ENCODE measurements around the gene TTC7B. TPM values are rescaled to one million over a fixed set of nuclear protein-coding genes. Genes with fewer than 3 reads are reported as not detected.

TTC7B gene
- total RNA-seq, 2 donors from 2014 or later, result 5.2 to 10.2 TPM

- H3K27me3 Mint-ChIP-seq, result peaks cover 3% of the 10 kb centered on the region
- H3K36me3 Mint-ChIP-seq (ENCODE audit: low read depth), result no peaks in the 10 kb centered on the region
- peaks cover under 1% of the 10 kb centered on the region for H3K9me3 Mint-ChIP-seq
- H3K4me1 Mint-ChIP-seq, result peaks cover 6% of the 10 kb centered on the region
- no peak overlapping the region for H3K4me3 Mint-ChIP-seq
- ATAC-seq (replicated peaks), result no peak
- no peak overlapping the region for H3K27ac Mint-ChIP-seq
These were observed 2.5 kb upstream of the TTC7B start for GRCh38 chr14:90818715-90819114.

DNA sequence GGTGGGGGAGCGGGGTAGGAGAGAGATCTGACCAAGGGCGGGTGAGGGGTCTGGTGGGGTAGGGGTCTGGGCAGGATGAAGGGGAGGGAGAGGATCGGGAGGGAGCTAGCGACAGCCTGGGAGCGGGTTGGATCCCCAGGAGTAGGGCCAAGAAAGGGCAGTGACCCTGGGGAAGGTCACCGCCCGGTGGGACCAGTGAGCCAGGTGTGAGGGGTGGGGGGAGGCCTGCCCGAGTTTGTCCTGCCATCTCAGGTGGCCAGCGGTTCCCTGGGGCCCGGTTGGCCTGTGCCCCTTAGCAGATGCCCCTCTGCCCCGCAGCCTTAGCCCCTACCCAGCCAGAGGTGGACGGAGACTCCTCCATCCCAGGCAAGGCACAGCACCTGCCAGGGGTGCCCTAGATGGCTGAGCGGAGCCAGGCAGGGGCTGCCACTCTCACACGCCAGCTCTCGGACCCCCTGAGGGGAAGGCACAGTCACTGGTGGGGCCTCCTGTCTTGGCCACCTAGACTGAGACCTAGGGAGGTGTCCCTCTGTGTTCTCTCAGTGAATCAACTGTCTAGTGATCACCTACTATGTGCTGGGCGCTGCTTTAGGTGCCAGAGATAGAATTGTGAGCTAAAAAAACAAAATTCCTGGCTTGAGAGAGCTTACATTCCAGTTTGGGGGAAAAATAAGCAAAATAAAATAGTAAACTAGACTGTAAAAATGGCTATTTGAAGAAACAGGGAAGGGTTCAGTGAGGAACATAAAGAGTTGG lies 629 bp upstream of the TTC7B start:
- Mint-ChIP-seq H3K36me3 (ENCODE audit: low read depth) (no peaks in the 10 kb centered on the region), H3K4me1 (peaks cover 6% of the 10 kb centered on the region), H3K9me3 (no peaks in the 10 kb centered on the region), H3K27ac (no peak overlapping the region), H3K27me3 (peaks cover 3% of the 10 kb centered on the region), H3K4me3 (peak overlapping the region; percentile 58)
- ATAC-seq (replicated peaks), result no peak

DNA sequence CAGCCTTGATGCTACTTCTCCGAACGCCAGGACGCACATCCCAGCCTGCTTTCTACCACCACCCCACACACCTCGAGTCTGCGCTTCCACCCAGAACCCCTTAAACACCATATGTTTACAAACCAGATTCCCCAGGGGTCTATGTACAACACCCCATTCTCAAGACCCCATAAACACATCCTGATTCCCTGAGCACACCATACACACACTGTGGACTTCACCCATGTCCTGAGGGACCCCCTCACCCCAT lies 733 bp downstream of the TTC7B start:
- Mint-ChIP-seq H3K4me3 (peak overlapping the region; percentile 54), H3K27ac (no peak overlapping the region), H3K4me1 (peaks cover 1% of the 10 kb centered on the region), H3K27me3 (peaks cover 3% of the 10 kb centered on the region), H3K9me3 (no peaks in the 10 kb centered on the region), H3K36me3 (ENCODE audit: low read depth) (no peaks in the 10 kb centered on the region)
- ATAC-seq (replicated peaks), result no peak

- H3K9me3 Mint-ChIP-seq, result no peaks in the 10 kb centered on the region
- no peaks in the 10 kb centered on the region for H3K4me1 Mint-ChIP-seq
- H3K27me3 Mint-ChIP-seq, result peaks cover 3% of the 10 kb centered on the region
- ATAC-seq (replicated peaks), result no peak
- H3K27ac Mint-ChIP-seq, result no peak overlapping the region
- H3K4me3 Mint-ChIP-seq, result peak overlapping the region; percentile 54
- no peaks in the 10 kb centered on the region for H3K36me3 Mint-ChIP-seq (ENCODE audit: low read depth)
These were observed 1.2 kb downstream of the TTC7B start for GRCh38 chr14:90814806-90815571.

GRCh38 chr14:90813442-90813841 lies 2.8 kb downstream of the TTC7B start:
- no peak for ATAC-seq (replicated peaks)
- no peak overlapping the region for H3K27ac Mint-ChIP-seq
- H3K9me3 Mint-ChIP-seq, result no peaks in the 10 kb centered on the region
- H3K4me3 Mint-ChIP-seq, result no peak overlapping the region
- H3K4me1 Mint-ChIP-seq, result no peaks in the 10 kb centered on the region
- no peaks in the 10 kb centered on the region for H3K36me3 Mint-ChIP-seq (ENCODE audit: low read depth)
- H3K27me3 Mint-ChIP-seq, result peaks cover 3% of the 10 kb centered on the region

- Mint-ChIP-seq H3K36me3 (ENCODE audit: low read depth) (no peaks in the 10 kb centered on the region), H3K27ac (no peak overlapping the region)
These were observed 4.1 kb downstream of the TTC7B start for GRCh38 chr14:90812109-90812508.

DNA sequence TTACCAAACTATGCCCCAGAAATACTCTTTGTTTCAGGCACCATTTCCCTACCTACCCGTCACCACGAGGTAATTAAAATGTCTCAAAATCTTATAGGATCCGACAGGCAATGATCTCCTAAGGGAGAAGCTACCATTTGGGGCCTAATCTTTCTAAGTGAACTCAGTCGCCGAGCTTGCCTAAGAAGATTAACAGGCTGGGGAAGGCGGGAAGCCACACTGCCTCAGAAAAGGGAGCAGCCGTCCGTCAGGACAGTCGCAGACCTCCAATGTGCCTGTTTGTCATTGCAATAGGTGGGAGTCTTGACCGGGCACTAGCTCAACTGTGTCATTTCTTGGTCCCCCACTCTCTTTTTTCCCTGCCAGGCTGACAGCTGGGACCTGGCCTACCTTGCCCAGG lies 4.6 kb downstream of the TTC7B start:
- H3K27ac Mint-ChIP-seq, result no peak overlapping the region
- no peaks in the 10 kb centered on the region for H3K9me3 Mint-ChIP-seq
- no peak overlapping the region for H3K4me3 Mint-ChIP-seq
- no peaks in the 10 kb centered on the region for H3K36me3 Mint-ChIP-seq (ENCODE audit: low read depth)
- ATAC-seq (replicated peaks), result no peak
- peaks cover 3% of the 10 kb centered on the region for H3K27me3 Mint-ChIP-seq
- H3K4me1 Mint-ChIP-seq, result no peaks in the 10 kb centered on the region

More at GRCh38 chr14:90812109-90812508, 4.1 kb downstream of the TTC7B start:
- Mint-ChIP-seq H3K4me3 (no peak overlapping the region), H3K4me1 (no peaks in the 10 kb centered on the region), H3K27me3 (peaks cover 3% of the 10 kb centered on the region), H3K9me3 (no peaks in the 10 kb centered on the region)
- ATAC-seq (replicated peaks), result no peak

GRCh38 chr14:90810806-90811205 lies 5.4 kb downstream of the TTC7B start:
- no peak overlapping the region for H3K27ac Mint-ChIP-seq
- H3K9me3 Mint-ChIP-seq, result no peaks in the 10 kb centered on the region

GRCh38 chr14:90809530-90810312 lies 6.5 kb downstream of the TTC7B start:
- Mint-ChIP-seq H3K27ac (no peak overlapping the region), H3K36me3 (ENCODE audit: low read depth) (no peaks in the 10 kb centered on the region), H3K27me3 (no peaks in the 10 kb centered on the region), H3K9me3 (no peaks in the 10 kb centered on the region), H3K4me3 (no peak overlapping the region), H3K4me1 (no peaks in the 10 kb centered on the region)
- ATAC-seq (replicated peaks), result no peak

More at GRCh38 chr14:90810806-90811205, 5.4 kb downstream of the TTC7B start:
- H3K4me3 Mint-ChIP-seq, result no peak overlapping the region
- H3K4me1 Mint-ChIP-seq, result no peaks in the 10 kb centered on the region
- peaks cover 3% of the 10 kb centered on the region for H3K27me3 Mint-ChIP-seq
- H3K36me3 Mint-ChIP-seq (ENCODE audit: low read depth), result no peaks in the 10 kb centered on the region
- ATAC-seq (replicated peaks), result no peak

GRCh38 chr14:90808759-90809529 lies 7.3 kb downstream of the TTC7B start:
- Mint-ChIP-seq H3K4me1 (no peaks in the 10 kb centered on the region), H3K27ac (no peak overlapping the region), H3K9me3 (no peaks in the 10 kb centered on the region), H3K36me3 (ENCODE audit: low read depth) (no peaks in the 10 kb centered on the region), H3K4me3 (no peak overlapping the region), H3K27me3 (no peaks in the 10 kb centered on the region)
- no peak for ATAC-seq (replicated peaks)

- Mint-ChIP-seq H3K27me3 (no peaks in the 10 kb centered on the region), H3K36me3 (ENCODE audit: low read depth) (no peaks in the 10 kb centered on the region), H3K9me3 (no peaks in the 10 kb centered on the region), H3K27ac (no peak overlapping the region), H3K4me1 (no peaks in the 10 kb centered on the region), H3K4me3 (no peak overlapping the region)
- no peak for ATAC-seq (replicated peaks)
These were observed 9.2 kb downstream of the TTC7B start for GRCh38 chr14:90807060-90807459.

DNA sequence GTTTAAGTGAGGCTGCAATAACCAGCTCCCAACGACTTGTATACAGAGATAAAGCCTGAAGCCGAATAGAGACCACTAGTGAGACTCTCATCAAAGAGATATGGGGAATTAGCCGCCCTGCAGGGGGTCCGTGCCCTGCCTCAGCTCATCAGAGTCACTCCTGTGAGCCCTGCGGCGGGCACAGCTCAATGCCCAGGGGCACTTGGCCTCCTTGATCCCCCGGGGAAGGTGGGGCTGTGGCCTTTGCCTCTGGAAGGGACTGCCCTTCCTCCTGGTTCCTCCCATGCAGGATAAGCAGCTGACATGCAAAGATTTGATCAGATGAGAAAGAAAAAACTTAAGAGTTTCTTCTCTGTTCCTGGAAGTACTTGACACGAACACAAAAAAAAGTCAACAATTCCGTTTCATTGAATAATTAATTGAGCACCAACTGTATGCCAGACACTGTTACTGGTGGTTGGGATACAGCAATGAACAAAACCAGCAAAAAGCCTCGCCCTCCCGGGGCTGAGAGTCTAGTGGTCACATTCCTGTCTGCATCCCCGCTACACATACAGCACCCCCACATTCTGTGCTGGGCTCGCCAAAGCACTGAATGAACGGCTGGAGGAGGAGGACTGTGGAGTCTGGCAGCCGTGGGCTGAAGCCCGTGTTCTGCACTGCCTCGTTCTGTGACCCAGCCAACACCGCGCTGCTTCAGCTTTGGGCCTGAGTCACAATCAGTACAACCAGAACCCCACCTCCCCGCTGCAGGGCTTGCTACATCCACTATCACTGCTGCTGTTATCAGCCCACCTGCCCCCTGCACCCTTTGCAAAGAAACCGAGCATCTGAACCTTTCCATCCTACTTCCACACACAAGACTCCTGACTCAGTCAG lies 10.3 kb downstream of the TTC7B start:
- peaks cover 5% of the 10 kb centered on the region for H3K4me1 Mint-ChIP-seq

DNA sequence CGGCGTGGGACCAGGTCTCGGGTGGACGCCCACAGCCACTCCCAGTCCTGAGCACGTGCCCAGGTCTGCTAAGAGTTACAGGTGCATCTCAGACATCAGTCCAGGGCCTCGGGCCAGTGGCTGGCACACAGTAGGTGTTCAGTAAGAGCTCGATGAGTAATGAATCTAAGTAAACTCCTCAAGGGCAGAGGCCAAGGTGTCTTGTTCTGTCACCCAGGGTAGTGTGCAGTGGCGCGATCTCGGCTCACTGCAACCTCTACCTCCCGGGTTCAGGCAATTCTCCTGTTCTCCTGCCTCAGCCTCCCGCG lies 11.2 kb downstream of the TTC7B start:
- Mint-ChIP-seq H3K4me1 (peaks cover 5% of the 10 kb centered on the region), H3K4me3 (no peak overlapping the region), H3K27me3 (no peaks in the 10 kb centered on the region), H3K27ac (no peak overlapping the region), H3K36me3 (ENCODE audit: low read depth) (no peaks in the 10 kb centered on the region), H3K9me3 (no peaks in the 10 kb centered on the region)
- no peak for ATAC-seq (replicated peaks)

More for the DNA sequence above, 10.3 kb downstream of the TTC7B start:
- no peaks in the 10 kb centered on the region for H3K36me3 Mint-ChIP-seq (ENCODE audit: low read depth)
- no peaks in the 10 kb centered on the region for H3K9me3 Mint-ChIP-seq
- no peak overlapping the region for H3K4me3 Mint-ChIP-seq
- H3K27me3 Mint-ChIP-seq, result no peaks in the 10 kb centered on the region
- ATAC-seq (replicated peaks), result no peak
- no peak overlapping the region for H3K27ac Mint-ChIP-seq

Measured in activated T-helper 17 cell treated with anti-CD3 and anti-CD28 coated beads, Interleukin-2, amount 50 U/mL, for 72 hours (primary cell).